Cerebellar cortex (tissue), 1 donor: ENCODE data around the gene GM2A.
"Not testable (repeated sequence)": the region's sequence is repeated elsewhere in the genome, so short reads cannot be mapped to it uniquely, and the experiment has no call there.

Experiments
- DNase-seq: peaks from one replicate; pipeline ENCODE4 v3.0.0-alpha.2; 2015; ENCODE audit warnings: low spot score

Gene GM2A

GRCh38 chr5:151253605-151253950, 593 bp downstream of the GM2A start:
- peak; percentile 12 for DNase-seq

- no peak for DNase-seq
Observed at GRCh38 chr5:151254556-151254955, 1.6 kb downstream of the GM2A start.

- DNase-seq: not testable (repeated sequence)
Observed at GRCh38 chr5:151254990-151255389, 2.0 kb downstream of the GM2A start.

- no peak for DNase-seq
Observed at GRCh38 chr5:151255621-151256286, 2.8 kb downstream of the GM2A start.

- no peak for DNase-seq
Observed at GRCh38 chr5:151257731-151258181, 4.8 kb downstream of the GM2A start.

GRCh38 chr5:151258201-151258611, 5.2 kb downstream of the GM2A start:
- DNase-seq: no peak

- no peak for DNase-seq
Observed at GRCh38 chr5:151258816-151259215, 5.8 kb downstream of the GM2A start.

GRCh38 chr5:151259931-151260330, 6.9 kb downstream of the GM2A start:
- DNase-seq: no peak

GRCh38 chr5:151262532-151262931, 9.5 kb downstream of the GM2A start:
- DNase-seq: no peak

GRCh38 chr5:151264113-151264512, 11.1 kb downstream of the GM2A start:
- DNase-seq: no peak

- no peak for DNase-seq
Observed at GRCh38 chr5:151267491-151268260, 14.7 kb downstream of the GM2A start.

GRCh38 chr5:151270599-151270998, 17.6 kb downstream of the GM2A start:
- DNase-seq: no peak

GRCh38 chr5:151271336-151271735, 18.4 kb downstream of the GM2A start:
- no peak for DNase-seq

- no peak for DNase-seq
Observed at GRCh38 chr5:151274666-151275065, 21.7 kb downstream of the GM2A start.

GRCh38 chr5:151275803-151276202, 22.8 kb downstream of the GM2A start:
- DNase-seq: no peak

GRCh38 chr5:151278845-151279244, 25.9 kb downstream of the GM2A start:
- no peak for DNase-seq

- no peak for DNase-seq
Observed at GRCh38 chr5:151280443-151280842, 27.5 kb downstream of the GM2A start.

GRCh38 chr5:151281001-151281639, 28.1 kb downstream of the GM2A start:
- DNase-seq: no peak

GRCh38 chr5:151283120-151283825, 30.3 kb downstream of the GM2A start:
- no peak for DNase-seq

- DNase-seq: peak; percentile 5
Observed at GRCh38 chr5:151284392-151284967, 31.5 kb downstream of the GM2A start.

- DNase-seq: no peak
Observed at GRCh38 chr5:151285683-151286082, 32.7 kb downstream of the GM2A start.

GRCh38 chr5:151286246-151286645, 33.3 kb downstream of the GM2A start:
- DNase-seq: no peak
